K562 (cell line): ENCODE data around the gene PRCC. TPM values are rescaled to one million over a fixed set of nuclear protein-coding genes. Genes with fewer than 3 reads are reported as not detected.

Source experiments
- ARID1B ChIP-seq: fragments of 450-650 bp; IDR thresholded peaks from 2 replicates; pipeline ENCODE4 v1.6.1; 2016; ENCODE audit warnings: antibody characterized with exemption, mild to moderate bottlenecking, inconsistent platforms
- CBFA2T3 ChIP-seq: fragments of 450-650 bp; IDR thresholded peaks from 2 replicates; pipeline ENCODE4 v1.6.1; 2017
- CREM ChIP-seq: IDR thresholded peaks from 2 replicates; pipeline ENCODE4 v1.6.1; 2014; ENCODE audit warnings: antibody characterized with exemption, low read depth
- HIVEP1 ChIP-seq: fragments of 250-450 bp; sonication (Bioruptor Pico); IDR thresholded peaks from 2 replicates; pipeline ENCODE4 v1.4.0; 2020; ENCODE audit warnings: mild to moderate bottlenecking
- KDM2B ChIP-seq: fragments of 250-450 bp; sonication (Bioruptor Pico); IDR thresholded peaks from 2 replicates; pipeline ENCODE4 v1.8.0; 2021; ENCODE audit warnings: mild to moderate bottlenecking, moderate library complexity
- LEF1 ChIP-seq: fragments of 450-650 bp; IDR thresholded peaks from 2 replicates; pipeline ENCODE4 v1.6.1; 2016; ENCODE audit warnings: mild to moderate bottlenecking
- NR3C1 ChIP-seq: sonication (generic); formaldehyde crosslinking; IDR thresholded peaks from 2 replicates; pipeline ENCODE4 v1.8.1; 2022; ENCODE audit warnings: missing genetic modification reagents
- PCBP1 ChIP-seq: fragments of 200-400 bp; formaldehyde crosslinking; IDR thresholded peaks from 2 replicates; pipeline ENCODE4 v1.6.1; 2018; ENCODE audit warnings: mild to moderate bottlenecking, low read depth, low read length; ENCODE audit not compliant: poor library complexity, severe bottlenecking
- PHB ChIP-seq: fragments of 250-450 bp; sonication (Bioruptor Pico); IDR thresholded peaks from 2 replicates; pipeline ENCODE4 v1.5.0; 2021
- POLR2G ChIP-seq: fragments of 200-400 bp; formaldehyde crosslinking; IDR thresholded peaks from 2 replicates; pipeline ENCODE4 v1.6.1; 2017; ENCODE audit warnings: low read depth, mild to moderate bottlenecking, antibody characterized with exemption, low read length, moderate library complexity
- PYGO2 ChIP-seq: fragments of 450-650 bp; IDR thresholded peaks from 2 replicates; pipeline ENCODE4 v1.6.1; 2016; ENCODE audit warnings: mild to moderate bottlenecking, missing genetic modification characterization, moderate library complexity, missing compliant biosample characterization
- RBM34 ChIP-seq: fragments of 200-400 bp; formaldehyde crosslinking; IDR thresholded peaks from 2 replicates; pipeline ENCODE4 v1.6.1; 2018; ENCODE audit warnings: low read length, borderline replicate concordance; ENCODE audit not compliant: insufficient read depth
- SMARCA5 ChIP-seq: fragments of 450-650 bp; IDR thresholded peaks from 2 replicates; pipeline ENCODE4 v1.6.1; 2016
- ZBTB1 ChIP-seq: sonication (generic); formaldehyde crosslinking; IDR thresholded peaks from 2 replicates; pipeline ENCODE4 v1.8.1; 2023; ENCODE audit warnings: missing genetic modification reagents, low read depth, mild to moderate bottlenecking, borderline replicate concordance
- ZBTB7A ChIP-seq: IDR thresholded peaks from 2 replicates; pipeline ENCODE4 v1.6.1; 2011; ENCODE audit warnings: low read depth, mild to moderate bottlenecking, low read length, moderate library complexity, borderline replicate concordance; ENCODE audit not compliant: control insufficient read depth
- ZKSCAN1 ChIP-seq: fragments of 150-350 bp; IDR thresholded peaks from 2 replicates; pipeline ENCODE4 v1.6.1; 2016; ENCODE audit warnings: low read depth, low read length
- ZNF436 ChIP-seq: fragments of 250-450, 450-650 bp; sonication (Bioruptor Pico); formaldehyde crosslinking; IDR thresholded peaks from 2 replicates; pipeline ENCODE4 v1.7.0; 2020; ENCODE audit warnings: mild to moderate bottlenecking
- ZNF695 ChIP-seq: fragments of 450-650 bp; formaldehyde crosslinking; IDR thresholded peaks from 2 replicates; pipeline ENCODE4 v1.4.0; 2020; ENCODE audit warnings: mild to moderate bottlenecking, moderate library complexity
- polyA plus RNA-seq, 8 experiments: library from polyadenylated mRNA; depleted of rRNA in 4 of 8; stranded (reverse) in 5 of 8; unstranded in 3 of 8; fragments of >200 nt; fragmentation: Nextera tagmentation in 2 of 8; fragmentation: Illumina TruSeq in 1 of 8; extraction: Ambion mirVana in 2 of 8; extraction: Trizol in 1 of 8; gene quantifications; 2 replicates each; pipeline versions ENCODE4 v1.2.1 to v1.2.3, GENCODE V29; 2011 to 2014; ENCODE audit warnings: inconsistent platforms in 1 of 8, missing spikeins in 1 of 8
- total RNA-seq, 7 experiments: library from RNA; depleted of rRNA in 6 of 7; stranded (reverse); fragments of >200 nt in 6 of 7; fragmentation: Illumina TruSeq in 2 of 7; extraction: Trizol in 2 of 7; gene quantifications; 2 replicates each; pipeline versions ENCODE4 v1.2.1 to v1.2.3, GENCODE V29; 2011 to 2021; ENCODE audit warnings: low replicate concordance in 1 of 7
- TF ChIP-seq, protein P1 (sequence below): sonication (generic); formaldehyde crosslinking; IDR thresholded peaks from 2 replicates; pipeline ENCODE4 v1.9.0; 2022; ENCODE audit warnings: mild to moderate bottlenecking, missing genetic modification reagents
- TF ChIP-seq, protein P2 (sequence below), 2 experiments: fragments of 450-650 bp in 1 of 2; sonication (generic) in 1 of 2; formaldehyde crosslinking in 1 of 2; IDR thresholded peaks; 2 replicates each; pipeline versions ENCODE4 v1.7.1 to v1.9.0; 2016 to 2022; ENCODE audit warnings: inconsistent platforms in 1 of 2, mild to moderate bottlenecking in 1 of 2, missing genetic modification reagents in 1 of 2

PRCC gene
- total and polyA plus RNA-seq, 9 of the 15 experiments (the other 6 are each of a cell fraction or from before 2014, with no cell fraction given), result 23.9 to 201 (median 41.1) TPM

DNA sequence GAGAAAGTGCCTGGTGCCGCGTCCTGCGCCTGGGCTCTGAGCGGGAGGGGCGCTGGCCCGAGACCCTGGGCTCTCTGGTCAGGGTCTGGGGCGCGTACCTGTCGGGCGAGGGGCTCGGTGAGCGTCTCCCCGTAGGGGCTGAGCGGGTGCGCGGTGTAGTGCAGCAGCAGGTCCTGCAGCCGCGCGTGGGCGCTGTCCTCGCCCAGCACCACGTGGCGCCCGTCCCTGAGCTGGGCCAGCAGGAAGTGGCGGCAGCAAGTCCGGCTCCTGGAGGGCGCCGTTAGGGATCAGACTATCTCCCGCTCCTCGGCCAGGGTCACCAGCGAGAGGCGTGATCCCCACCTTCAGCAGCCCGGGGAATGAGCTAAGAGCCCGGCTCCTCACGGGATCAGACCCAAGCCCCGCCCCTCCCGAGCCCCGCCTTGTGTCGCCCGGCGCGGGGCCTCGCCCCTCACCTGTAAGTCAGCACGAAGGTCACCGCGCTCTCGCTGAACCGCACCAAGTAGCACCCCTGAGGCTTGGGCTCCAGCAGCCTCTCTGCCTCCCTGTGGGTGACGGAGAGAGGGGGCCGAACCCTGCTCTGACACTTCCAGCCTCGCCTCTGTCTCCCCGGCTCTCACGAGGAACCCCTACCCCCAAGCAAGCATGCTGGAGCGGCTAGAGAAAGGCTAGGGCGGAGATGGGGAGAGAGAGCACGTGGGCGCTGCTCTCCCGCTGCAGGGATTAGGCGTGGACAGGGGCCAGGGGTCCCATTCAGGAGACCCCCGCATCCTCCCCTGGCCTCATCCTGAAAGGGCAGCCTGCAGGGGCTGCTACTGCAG, 46.6 kb downstream of the PRCC start (continued):
- TF ChIP-seq, protein P1, sequence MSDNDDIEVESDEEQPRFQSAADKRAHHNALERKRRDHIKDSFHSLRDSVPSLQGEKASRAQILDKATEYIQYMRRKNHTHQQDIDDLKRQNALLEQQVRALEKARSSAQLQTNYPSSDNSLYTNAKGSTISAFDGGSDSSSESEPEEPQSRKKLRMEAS (CRISPR knock-in tag), result peak; percentile 99
- TF ChIP-seq CREM (peak; percentile 73), LEF1 (0 out of 2 replicates have a peak, but pooled peaks have one; percentile 31), PCBP1 (peak; percentile 25), ARID1B (peak; percentile 46), ZKSCAN1 (0 out of 2 replicates have a peak, but pooled peaks have one; percentile 22), HIVEP1 (no peak), ZBTB7A (peak; percentile 73), ZBTB1 (CRISPR knock-in tag) (0 out of 2 replicates have a peak, but pooled peaks have one; percentile 68), PHB (CRISPR knock-in tag) (no peak), SMARCA5 (peak; percentile 61; the same call in 1 of the 2 replicates), CBFA2T3 (peak; percentile 21; the same call in 1 of the 2 replicates), POLR2G (peak; percentile 90), PYGO2 (tag) (peak; percentile 23; the same call in 1 of the 2 replicates), ZNF695 (CRISPR knock-in tag) (0 out of 2 replicates have a peak, but pooled peaks have one; percentile 9), ZNF436 (CRISPR knock-in tag) (no peak), RBM34 (no peak), KDM2B (CRISPR knock-in tag) (peak; percentile 75), NR3C1 (CRISPR knock-in tag) (no peak)
- TF ChIP-seq, protein P2, sequence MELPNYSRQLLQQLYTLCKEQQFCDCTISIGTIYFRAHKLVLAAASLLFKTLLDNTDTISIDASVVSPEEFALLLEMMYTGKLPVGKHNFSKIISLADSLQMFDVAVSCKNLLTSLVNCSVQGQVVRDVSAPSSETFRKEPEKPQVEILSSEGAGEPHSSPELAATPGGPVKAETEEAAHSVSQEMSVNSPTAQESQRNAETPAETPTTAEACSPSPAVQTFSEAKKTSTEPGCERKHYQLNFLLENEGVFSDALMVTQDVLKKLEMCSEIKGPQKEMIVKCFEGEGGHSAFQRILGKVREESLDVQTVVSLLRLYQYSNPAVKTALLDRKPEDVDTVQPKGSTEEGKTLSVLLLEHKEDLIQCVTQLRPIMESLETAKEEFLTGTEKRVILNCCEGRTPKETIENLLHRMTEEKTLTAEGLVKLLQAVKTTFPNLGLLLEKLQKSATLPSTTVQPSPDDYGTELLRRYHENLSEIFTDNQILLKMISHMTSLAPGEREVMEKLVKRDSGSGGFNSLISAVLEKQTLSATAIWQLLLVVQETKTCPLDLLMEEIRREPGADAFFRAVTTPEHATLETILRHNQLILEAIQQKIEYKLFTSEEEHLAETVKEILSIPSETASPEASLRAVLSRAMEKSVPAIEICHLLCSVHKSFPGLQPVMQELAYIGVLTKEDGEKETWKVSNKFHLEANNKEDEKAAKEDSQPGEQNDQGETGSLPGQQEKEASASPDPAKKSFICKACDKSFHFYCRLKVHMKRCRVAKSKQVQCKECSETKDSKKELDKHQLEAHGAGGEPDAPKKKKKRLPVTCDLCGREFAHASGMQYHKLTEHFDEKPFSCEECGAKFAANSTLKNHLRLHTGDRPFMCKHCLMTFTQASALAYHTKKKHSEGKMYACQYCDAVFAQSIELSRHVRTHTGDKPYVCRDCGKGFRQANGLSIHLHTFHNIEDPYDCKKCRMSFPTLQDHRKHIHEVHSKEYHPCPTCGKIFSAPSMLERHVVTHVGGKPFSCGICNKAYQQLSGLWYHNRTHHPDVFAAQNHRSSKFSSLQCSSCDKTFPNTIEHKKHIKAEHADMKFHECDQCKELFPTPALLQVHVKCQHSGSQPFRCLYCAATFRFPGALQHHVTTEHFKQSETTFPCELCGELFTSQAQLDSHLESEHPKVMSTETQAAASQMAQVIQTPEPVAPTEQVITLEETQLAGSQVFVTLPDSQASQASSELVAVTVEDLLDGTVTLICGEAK (IDR thresholded peaks at IDR 0.05), result peak; percentile 60
- TF ChIP-seq, protein P2 (CRISPR knock-in tag; IDR thresholded peaks at IDR 0.05), result no peak
